ENCODE measurements around the gene MRPS25. TPM values are rescaled to one million over a fixed set of nuclear protein-coding genes. Genes with fewer than 3 reads are reported as not detected.
A peak's percentile ranks its signal among the peaks of the same experiment; 100 is the strongest.

The MRPS25 gene
- 8.2 and 27.7 TPM in 2 replicates for total RNA-seq (2014; rRNA removed; shearing (Covaris generic); ENCODE audit: low replicate concordance)

DNA sequence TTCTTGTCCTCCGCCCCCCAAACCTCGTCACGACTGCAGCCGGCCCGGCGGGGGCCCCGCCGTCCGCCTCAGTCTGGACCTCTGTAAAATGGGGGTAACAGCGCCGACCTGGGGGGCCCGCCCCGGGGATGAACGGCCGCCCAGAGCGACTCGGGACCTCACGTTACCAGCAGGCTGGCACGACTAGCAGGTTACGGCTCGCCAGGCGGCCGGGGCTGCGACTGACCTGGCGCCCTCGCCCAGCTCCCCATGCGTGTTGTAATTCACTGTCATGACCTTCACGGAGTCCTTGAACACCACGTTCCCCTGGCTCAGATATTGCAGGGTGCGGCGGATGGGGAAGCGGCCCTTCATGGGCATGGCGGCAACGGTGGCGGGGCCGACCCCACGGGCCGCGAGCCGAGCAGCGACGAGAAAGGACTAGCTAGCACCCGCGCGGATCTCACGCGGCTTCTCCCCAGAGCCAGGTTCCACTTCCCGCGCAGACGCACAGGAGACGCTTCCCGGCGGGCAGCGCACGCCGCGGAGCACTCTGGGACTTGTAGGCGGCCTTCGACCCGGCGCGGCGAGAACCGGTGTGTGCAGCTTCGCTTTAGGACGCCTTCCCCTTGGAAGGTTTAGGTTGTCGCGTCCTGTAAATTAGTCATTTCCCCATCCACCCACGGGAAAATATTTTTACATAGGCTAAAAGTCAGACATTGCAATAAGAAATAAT lies at the start of gene MRPS25:
TSS of gene MRPS25 (minus strand) at position 481 of the 715 bp plus-strand sequence. CDS start at position 360, 121 bp downstream.
- DNase-seq: peak; percentile 89
- no peaks in the 10 kb centered on the region for H3K27me3 ChIP-seq
- H3K4me3 ChIP-seq: peak within 1 kb of the TSS; percentile 79
- peaks cover 3% of the 10 kb centered on the region for H3K36me3 ChIP-seq
- no peaks in the 10 kb centered on the region for H3K9me3 ChIP-seq

DNA sequence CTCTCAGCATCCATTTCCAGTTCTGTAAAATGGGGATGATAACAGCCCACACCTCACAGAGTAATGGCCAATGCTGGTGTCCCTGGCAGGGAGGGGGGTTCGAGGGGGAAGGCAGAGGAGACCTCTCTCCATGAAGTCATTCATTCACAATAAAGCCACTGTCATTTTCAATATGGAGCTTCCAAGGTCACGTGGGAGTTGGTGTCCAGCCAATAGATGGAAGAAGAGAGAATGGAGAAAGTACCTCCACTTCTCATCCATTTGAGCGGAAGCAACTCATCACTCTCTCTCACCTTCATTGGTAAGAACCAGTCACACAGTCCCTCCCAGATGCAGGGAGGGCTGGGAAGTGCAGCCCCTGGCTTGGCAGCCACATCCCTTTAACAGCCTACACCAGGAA lies 48.8 kb upstream of the MRPS25 start:
- Histone ChIP-seq H3K27me3 (no peaks in the 10 kb centered on the region), H3K4me3 (no peak overlapping the region), H3K9me3 (no peaks in the 10 kb centered on the region), H3K36me3 (no peaks in the 10 kb centered on the region)
- DNase-seq: no peak

DNA sequence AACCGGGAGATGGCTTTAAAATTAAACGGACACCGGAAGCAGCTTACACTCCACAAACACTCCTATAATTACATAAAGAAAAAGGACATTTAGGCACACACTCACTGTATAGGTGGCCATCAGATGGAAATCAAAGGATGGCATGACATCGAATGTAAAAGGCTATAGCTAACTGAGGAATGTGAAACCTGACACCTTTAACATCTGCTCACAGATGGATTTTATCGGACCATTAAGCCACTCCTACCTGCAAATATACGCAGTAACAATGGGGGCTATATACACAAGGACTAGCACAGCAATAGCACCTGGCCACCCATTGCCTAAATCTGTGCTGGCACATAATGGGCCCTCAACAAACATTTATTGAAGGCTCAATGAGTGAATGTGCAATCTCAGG lies 48.4 kb upstream of the MRPS25 start:
- no peaks in the 10 kb centered on the region for H3K9me3 ChIP-seq
- no peaks in the 10 kb centered on the region for H3K27me3 ChIP-seq
- no peak overlapping the region for H3K4me3 ChIP-seq
- no peaks in the 10 kb centered on the region for H3K36me3 ChIP-seq
- no peak for DNase-seq

DNA sequence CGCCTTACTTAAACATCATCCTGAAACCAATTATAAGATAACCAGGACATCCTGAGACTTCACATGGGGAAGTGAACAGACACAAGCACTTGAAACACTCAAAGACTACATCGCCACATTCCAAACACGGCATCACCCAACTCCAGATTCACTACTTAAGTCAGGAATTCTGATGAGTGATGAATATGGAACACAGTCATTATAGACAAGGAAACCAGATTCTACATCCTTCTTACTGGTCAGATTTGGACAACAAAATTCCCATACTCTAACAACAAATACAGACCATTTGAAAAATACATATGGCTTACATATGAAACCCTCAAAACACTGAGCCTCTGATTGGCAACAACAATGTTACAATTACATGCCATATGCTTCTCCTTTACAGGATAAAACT lies 46.9 kb upstream of the MRPS25 start:
- H3K4me3 ChIP-seq: no peak overlapping the region
- H3K27me3 ChIP-seq: no peaks in the 10 kb centered on the region
- no peak for DNase-seq
- no peaks in the 10 kb centered on the region for H3K36me3 ChIP-seq
- no peaks in the 10 kb centered on the region for H3K9me3 ChIP-seq

DNA sequence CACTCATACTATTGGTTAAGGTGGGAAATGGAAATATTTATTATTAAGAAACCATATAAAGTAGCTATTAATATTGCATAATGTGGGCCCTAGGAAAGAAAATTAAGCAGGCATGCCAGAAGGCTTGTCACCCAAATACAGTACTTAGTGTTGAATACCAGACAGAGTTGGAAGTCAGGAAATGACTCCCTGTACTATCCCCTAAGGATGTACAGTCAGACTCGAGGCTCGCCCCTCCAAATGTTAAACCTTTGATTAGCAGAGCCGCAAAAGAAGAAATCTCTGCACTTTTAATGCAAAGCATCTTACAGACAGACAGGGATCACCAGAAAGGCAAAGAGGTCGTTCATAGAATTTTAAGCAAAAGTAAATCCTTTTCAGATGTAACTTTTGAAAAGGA lies 45.1 kb upstream of the MRPS25 start:
- H3K36me3 ChIP-seq: no peaks in the 10 kb centered on the region
- DNase-seq: no peak
- no peaks in the 10 kb centered on the region for H3K9me3 ChIP-seq
- H3K4me3 ChIP-seq: no peak overlapping the region
- H3K27me3 ChIP-seq: no peaks in the 10 kb centered on the region

DNA sequence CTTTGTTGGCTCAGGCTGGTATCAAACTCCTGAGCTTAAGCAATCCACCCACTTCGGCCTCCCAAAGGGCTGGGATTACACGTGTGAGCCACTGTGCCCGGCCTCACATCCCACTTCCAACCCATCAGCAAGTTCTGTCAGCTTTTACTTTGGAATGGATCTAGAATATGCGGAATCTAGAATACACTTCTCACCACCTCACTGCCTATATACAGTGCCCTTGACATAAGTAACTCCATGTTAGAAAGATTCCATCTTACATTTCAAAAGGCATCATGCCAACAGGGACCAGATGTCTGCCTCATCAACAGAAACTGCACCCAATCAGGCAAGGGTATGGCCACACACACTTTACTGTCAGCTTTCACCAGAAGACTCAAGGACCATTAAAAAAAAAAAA lies 43.8 kb upstream of the MRPS25 start:
- no peak overlapping the region for H3K4me3 ChIP-seq
- no peaks in the 10 kb centered on the region for H3K36me3 ChIP-seq
- H3K9me3 ChIP-seq: no peaks in the 10 kb centered on the region
- no peak for DNase-seq
- H3K27me3 ChIP-seq: no peaks in the 10 kb centered on the region

DNA sequence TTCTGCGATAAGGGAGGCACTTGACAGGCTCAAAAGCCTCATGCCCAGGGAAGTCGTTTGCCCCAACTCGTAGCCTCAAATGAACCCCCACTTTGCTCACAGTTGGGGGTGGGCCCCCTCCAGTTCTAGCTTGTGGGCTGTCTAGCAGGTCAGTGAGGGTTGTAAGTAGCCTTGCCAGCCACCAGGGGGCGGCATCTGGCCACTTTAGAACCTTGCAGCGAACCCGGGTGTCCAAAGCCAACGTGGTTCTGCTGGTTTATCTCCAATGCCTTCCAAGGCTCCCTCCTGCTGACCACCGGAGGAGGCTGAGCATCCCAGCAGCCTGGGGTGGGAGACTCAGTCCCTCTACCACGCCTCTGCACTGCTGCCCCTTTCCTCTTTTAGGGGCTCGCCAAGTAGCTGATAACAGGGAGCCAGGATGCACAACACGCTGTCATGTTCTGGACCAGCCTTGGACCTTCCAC lies 43.0 kb upstream of the MRPS25 start:
- Histone ChIP-seq H3K36me3 (no peaks in the 10 kb centered on the region), H3K27me3 (no peaks in the 10 kb centered on the region), H3K9me3 (no peaks in the 10 kb centered on the region), H3K4me3 (no peak overlapping the region)
- DNase-seq: peak; percentile 58

DNA sequence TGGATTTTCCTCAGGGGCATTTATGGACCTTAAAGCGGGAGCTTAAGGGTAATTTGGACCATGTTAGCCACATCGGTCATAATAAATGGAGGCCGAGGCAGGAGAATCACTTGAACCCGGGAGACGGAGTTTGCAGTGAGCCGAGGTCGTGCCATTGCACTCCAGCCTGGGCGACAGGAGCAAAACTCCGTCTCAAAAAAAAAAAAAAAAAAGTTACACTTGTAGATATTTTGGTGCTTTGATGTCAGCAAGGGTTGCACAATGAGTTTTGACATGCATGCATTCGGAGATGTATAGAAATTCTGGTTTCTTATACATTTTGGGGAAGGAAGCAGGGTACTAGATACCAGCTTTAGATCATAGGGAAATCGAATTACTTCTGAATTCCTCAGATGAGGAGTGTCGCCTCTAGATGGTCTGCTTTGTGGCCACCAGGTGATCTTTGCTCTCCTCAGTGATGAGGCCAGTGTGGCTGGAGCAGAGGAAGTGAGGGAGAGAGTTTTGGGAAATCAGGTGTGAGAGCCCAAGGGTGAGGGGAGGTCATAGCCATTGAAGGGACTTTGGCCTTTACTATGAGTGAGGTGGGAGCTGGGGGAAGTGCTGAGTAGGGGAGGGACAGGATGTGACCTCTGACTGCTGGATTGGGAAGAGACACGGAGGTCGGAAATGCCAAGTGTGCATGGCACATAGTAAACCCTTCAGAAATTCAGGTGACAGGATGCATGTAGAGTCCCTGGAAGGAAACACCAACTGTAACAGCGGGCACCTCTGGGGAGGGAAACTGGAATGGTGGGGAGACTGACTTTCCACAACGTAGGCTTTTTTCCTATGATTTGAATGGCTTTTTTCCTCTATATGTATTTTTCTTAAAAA lies 42.2 kb upstream of the MRPS25 start:
- Histone ChIP-seq H3K27me3 (no peaks in the 10 kb centered on the region), H3K9me3 (no peaks in the 10 kb centered on the region), H3K4me3 (no peak overlapping the region), H3K36me3 (no peaks in the 10 kb centered on the region)
- no peak for DNase-seq

DNA sequence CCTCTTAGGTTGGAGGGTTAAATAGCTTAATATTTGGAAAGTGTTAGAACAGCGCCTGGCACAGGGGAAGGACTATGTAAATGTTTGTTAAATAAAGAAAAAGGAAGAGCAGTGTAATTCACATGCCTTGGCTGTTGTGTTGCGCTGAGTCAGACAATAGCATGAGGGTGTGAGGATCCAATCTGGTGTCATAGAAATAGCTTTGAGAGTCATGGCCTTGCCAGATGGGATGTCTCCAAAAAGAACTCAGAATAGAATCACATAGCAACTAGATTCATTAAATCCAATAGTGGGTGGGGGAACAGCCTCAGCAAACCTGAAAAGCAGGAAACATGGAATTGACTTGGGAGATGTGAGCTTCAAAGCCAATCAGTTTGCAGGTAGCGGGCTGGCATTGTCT lies 37.7 kb upstream of the MRPS25 start:
- DNase-seq: peak; percentile 81

DNA sequence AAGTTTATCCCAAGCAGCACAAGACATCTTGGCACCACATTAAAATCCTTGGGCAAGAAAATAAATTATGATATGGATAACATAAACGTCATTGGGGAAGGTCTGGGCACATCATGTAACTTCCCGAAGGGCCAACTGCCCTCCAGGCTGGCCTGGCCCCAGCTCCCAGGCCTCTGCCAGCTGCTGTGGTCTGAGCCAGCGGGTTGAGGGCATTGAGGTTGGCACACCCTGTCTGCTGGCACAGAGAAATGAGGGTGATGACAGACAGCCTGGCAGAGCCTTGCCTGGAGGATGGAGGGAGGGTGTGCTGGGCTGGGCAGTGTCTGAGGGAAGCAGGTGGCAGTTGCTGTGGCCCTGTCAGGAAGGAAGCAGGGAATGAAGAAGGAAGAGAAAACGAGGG lies 37.1 kb upstream of the MRPS25 start:
- Histone ChIP-seq H3K9me3 (no peaks in the 10 kb centered on the region), H3K4me3 (no peak overlapping the region), H3K27me3 (no peaks in the 10 kb centered on the region), H3K36me3 (no peaks in the 10 kb centered on the region)
- peak; percentile 94 for DNase-seq

More for the DNA sequence above, 37.7 kb upstream of the MRPS25 start:
- Histone ChIP-seq H3K4me3 (no peak overlapping the region), H3K9me3 (no peaks in the 10 kb centered on the region), H3K36me3 (no peaks in the 10 kb centered on the region), H3K27me3 (no peaks in the 10 kb centered on the region)

DNA sequence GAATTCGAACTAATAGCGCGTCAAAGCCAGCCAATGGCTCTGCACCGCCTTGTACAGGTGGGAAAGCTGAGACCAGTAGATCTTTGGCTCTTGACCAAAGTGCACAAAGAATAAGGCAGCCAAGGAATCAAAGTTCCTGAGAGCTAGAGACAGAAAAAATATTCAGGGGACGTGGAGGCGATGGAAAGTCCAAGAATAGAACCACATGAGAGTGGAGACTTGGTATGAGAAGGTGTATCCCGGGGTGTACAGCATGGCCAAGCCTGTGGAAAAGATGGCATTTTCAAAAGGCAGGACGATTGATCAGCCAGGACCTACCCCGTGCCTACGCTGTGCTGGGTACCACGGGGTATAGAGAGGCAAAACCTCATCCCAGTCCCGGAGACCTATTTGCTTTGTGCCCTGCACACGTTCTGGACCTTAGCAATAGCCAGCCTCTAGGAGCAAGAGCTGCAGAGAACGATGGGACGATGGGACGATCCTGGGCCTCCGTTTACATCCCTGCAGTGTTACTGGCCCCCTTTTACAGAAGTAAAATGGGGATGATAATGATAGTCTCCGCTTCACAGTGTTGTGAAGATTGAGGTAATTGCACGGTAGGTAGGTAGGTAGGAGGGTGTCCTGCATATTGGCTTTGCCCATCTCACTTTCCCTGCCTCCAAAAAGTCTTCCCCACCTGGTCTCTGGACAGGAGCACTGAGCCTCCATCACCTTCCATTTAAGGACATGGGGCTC lies 34.4 kb upstream of the MRPS25 start:
- no peak for DNase-seq
- Histone ChIP-seq H3K4me3 (peak overlapping the region; percentile 94), H3K27me3 (no peaks in the 10 kb centered on the region), H3K36me3 (peaks cover 11% of the 10 kb centered on the region), H3K9me3 (no peaks in the 10 kb centered on the region)

DNA sequence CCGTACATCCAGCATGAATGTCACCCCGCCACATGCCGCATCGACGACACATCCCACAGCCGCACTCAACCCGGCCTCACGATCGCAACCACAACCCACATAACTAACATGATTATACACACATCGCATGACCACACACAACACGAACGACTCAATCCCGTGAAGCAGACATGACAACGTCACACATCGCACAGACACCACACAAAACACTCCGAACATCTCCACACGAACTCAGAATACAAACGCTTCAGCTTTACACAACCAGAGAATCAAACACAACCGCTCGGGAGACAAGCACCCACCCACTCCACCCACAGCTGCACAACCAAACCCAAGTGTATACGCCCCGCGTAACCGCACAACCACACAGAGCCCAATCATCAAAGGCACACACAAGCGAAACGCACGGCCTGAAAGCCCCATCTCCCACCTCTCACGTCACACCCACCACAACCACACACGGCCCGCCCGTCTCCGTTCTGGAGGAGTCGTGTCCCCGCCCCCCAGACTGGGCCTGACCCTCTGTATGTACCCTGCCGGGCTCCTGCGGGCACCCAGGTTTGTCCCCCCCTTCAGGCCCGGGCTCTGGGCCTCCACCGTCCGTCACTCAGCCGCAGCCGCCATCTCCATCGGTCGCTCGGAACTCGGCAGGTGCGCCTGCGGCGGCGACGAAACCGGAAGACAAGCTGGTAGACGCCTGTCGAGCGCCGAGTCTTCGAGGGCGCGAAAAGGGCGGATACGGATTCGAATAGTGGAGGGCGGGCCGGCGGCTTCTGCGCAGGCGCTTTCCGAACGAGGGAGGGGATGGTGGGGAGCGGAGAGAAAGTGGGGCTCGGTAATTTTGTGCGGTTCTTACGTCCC lies 33.6 kb upstream of the MRPS25 start, which contains the start of gene RBSN:
TSS of gene RBSN (minus strand) at position 646 of the 861 bp plus-strand sequence. CDS start 3,028 bp downstream, outside the sequence.
- Histone ChIP-seq H3K4me3 (peak within 1 kb of the TSS; percentile 94), H3K27me3 (no peaks in the 10 kb centered on the region), H3K36me3 (peaks cover 12% of the 10 kb centered on the region), H3K9me3 (no peaks in the 10 kb centered on the region)
- DNase-seq: peak; percentile 92

DNA sequence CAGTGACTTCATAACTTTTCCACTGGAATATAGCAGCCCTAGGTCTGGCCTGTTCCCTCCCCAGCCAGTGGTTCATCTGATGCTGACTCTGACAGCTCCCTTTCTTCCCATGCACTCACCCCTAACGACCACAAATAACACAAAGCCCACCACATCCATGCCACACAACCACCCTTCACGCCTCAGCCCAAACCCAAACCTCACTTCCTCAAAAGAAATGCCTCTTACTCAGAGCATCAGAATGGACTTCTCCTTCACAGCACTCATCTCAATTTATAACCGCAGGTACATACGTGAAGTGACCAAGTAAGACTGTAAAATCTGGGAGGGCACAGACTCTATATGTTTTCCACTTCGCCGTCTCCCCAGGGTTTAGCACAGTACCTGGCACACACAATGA lies 32.8 kb upstream of the MRPS25 start:
- peak overlapping the region; percentile 94 for H3K4me3 ChIP-seq
- H3K36me3 ChIP-seq: peaks cover 12% of the 10 kb centered on the region
- H3K9me3 ChIP-seq: no peaks in the 10 kb centered on the region
- DNase-seq: no peak
- H3K27me3 ChIP-seq: no peaks in the 10 kb centered on the region

DNA sequence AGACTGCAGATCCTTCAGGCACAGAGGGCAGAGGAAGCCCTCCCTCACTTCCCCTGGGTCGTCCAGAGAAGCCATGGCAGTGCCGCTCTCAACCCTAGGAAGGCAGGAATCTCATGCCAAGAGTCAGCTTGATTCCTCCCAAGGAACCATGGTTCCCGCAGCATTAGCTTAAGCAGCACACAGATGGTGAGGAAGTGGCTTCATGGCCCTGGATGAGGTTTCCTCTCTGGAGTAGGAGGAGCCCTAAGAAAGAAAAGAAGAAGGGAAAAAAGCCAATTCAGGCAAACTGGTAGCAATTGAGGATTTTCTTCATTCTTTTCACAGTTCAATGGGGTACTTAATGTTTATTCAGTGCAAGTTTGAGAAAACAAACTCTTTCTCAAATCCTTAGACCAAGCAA lies 30.9 kb upstream of the MRPS25 start:
- DNase-seq: no peak

DNA sequence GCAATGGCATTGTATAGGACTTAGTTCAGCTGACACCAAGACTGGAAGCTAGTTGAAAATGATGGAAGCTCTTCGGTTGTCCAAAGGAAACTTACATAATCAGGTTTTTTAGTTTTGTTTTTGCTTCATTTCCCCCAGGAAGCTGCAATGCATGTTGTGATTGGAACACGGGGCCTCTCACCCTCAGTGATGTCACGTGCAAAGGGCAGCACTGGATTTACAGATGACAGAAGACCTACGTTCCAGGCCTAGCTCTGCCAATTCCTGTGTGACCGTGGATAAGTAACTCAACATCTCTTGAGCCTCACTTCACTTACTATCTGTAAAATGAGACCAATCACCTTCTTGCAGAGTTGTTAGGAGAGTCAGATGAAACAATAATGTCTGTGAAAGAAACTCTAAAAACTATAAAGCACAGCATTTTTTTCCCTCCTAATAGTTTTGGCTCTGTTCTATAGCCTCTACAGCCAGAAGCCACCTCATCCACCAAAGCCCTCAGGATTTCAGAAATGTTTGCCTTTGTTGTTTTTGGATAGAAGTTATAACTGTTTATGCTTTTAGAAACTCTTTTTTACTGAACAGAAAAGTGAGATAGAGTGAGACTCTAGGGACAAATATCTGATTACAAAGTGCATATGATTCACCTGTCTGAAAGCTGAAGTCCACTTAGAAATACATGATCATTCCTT lies 29.2 kb upstream of the MRPS25 start:
- DNase-seq: no peak
- no peaks in the 10 kb centered on the region for H3K9me3 ChIP-seq
- peaks cover 20% of the 10 kb centered on the region for H3K36me3 ChIP-seq
- no peaks in the 10 kb centered on the region for H3K27me3 ChIP-seq
- H3K4me3 ChIP-seq: no peak overlapping the region

More for the DNA sequence above, 30.9 kb upstream of the MRPS25 start:
- H3K36me3 ChIP-seq: peaks cover 12% of the 10 kb centered on the region
- H3K4me3 ChIP-seq: no peak overlapping the region
- no peaks in the 10 kb centered on the region for H3K27me3 ChIP-seq
- H3K9me3 ChIP-seq: no peaks in the 10 kb centered on the region

All from MG63 (cell line).